ENCODE data around the gene SURF6.
"Not testable (repeated sequence)": the region's sequence is repeated elsewhere in the genome, so short reads cannot be mapped to it uniquely, and the experiment has no call there.

Gene SURF6

DNA sequence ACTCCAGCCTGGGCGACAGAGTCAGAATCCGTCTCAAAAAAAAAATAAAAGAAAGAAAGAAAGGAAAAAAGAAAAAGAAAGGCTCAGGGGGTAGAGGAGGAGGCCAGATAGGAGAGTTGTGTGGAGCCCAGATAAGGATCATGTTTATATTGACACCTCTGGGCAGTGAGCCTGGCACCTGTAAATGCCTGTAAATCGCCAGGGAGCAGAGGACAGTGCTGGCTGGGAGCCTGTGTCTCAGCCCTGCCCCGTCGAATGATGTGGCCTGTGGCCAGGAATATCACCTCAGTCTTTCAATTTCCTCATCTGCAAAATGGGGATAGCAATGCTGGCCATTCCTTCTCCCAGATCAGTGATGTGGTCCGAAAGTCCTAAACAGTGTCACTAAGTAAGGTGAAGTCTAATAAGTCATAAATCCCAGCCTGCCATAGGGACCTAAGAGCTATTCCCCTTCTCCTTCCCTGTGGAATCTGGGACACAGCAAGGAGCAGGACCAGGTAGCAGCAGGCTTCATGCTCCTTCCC is 50.7 kb downstream of the SURF6 start:
- Histone ChIP-seq H3K36me3 (ENCODE audit: control insufficient read depth, low read length) (no peaks in the 10 kb centered on the region), H3F3A (ENCODE audit: control insufficient read depth, insufficient read depth) (no peaks in the 10 kb centered on the region), H3K4me3 (ENCODE audit: low read length) (no peak overlapping the region), H3K79me2 (ENCODE audit: control insufficient read depth, low read length) (no peaks in the 10 kb centered on the region), H3K4me1 (ENCODE audit: control insufficient read depth, low read length) (no peaks in the 10 kb centered on the region), H4K20me1 (ENCODE audit: control insufficient read depth, insufficient read depth, low read depth, low read length) (no peaks in the 10 kb centered on the region), H3K9me2 (replicated peaks; ENCODE audit: control insufficient read depth, low read length) (no peaks in the 10 kb centered on the region), H3K4me2 (ENCODE audit: low read length) (no peak overlapping the region), H3K9me3 (ENCODE audit: control insufficient read depth, insufficient read depth, low read length) (peaks cover 4% of the 10 kb centered on the region; the same call in 1 of the 2 replicates), H3K27ac (ENCODE audit: low read depth, low read length) (no peak overlapping the region), H3K27me3 (ENCODE audit: control insufficient read depth, low read length) (no peaks in the 10 kb centered on the region)
- no peak for TF ChIP-seq EZH2phosphoT487 (IDR thresholded peaks at IDR 0.05; ENCODE audit: borderline replicate concordance, low read length)
- TF ChIP-seq CTCF (IDR thresholded peaks at IDR 0.05; ENCODE audit: low read depth, low read length, poor library complexity, severe bottlenecking), result no peak

DNA sequence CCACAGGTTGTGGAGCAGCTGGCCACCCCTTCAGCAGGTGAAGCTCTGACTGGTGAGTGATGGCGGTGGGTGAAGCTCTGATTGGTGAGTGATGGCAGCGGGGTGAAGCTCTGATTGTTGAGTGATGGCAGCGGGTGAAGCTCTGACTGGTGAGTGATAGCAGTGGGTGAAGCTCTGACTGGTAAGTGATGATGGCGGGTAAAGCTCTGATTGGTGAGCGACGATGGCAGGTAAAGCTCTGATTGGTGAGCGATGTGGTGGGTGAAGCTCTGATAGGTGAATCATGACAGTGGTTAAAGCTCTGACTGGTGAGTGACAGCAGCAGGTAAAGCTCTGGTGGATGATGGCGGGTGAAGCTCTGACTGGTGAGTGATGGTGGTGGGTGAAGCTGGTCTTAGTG is 51.6 kb downstream of the SURF6 start:
- H3K4me3 ChIP-seq (ENCODE audit: low read length), result no peak overlapping the region
- H3K9me3 ChIP-seq (ENCODE audit: control insufficient read depth, insufficient read depth, low read length), result peaks cover 4% of the 10 kb centered on the region; the same call in 1 of the 2 replicates
- H3K4me1 ChIP-seq (ENCODE audit: control insufficient read depth, low read length), result no peaks in the 10 kb centered on the region
- H4K20me1 ChIP-seq (ENCODE audit: control insufficient read depth, insufficient read depth, low read depth, low read length), result no peaks in the 10 kb centered on the region
- no peaks in the 10 kb centered on the region for H3K27me3 ChIP-seq (ENCODE audit: control insufficient read depth, low read length)
- TF ChIP-seq CTCF (IDR thresholded peaks at IDR 0.05; ENCODE audit: low read depth, low read length, poor library complexity, severe bottlenecking) (no peak), EZH2phosphoT487 (IDR thresholded peaks at IDR 0.05; ENCODE audit: borderline replicate concordance, low read length) (no peak)
- H3K9me2 ChIP-seq (replicated peaks; ENCODE audit: control insufficient read depth, low read length), result no peaks in the 10 kb centered on the region
- no peak overlapping the region for H3K4me2 ChIP-seq (ENCODE audit: low read length)
- H3K36me3 ChIP-seq (ENCODE audit: control insufficient read depth, low read length), result no peaks in the 10 kb centered on the region
- no peak overlapping the region for H3K27ac ChIP-seq (ENCODE audit: low read depth, low read length)
- H3K79me2 ChIP-seq (ENCODE audit: control insufficient read depth, low read length), result no peaks in the 10 kb centered on the region
- H3F3A ChIP-seq (ENCODE audit: control insufficient read depth, insufficient read depth), result no peaks in the 10 kb centered on the region

DNA sequence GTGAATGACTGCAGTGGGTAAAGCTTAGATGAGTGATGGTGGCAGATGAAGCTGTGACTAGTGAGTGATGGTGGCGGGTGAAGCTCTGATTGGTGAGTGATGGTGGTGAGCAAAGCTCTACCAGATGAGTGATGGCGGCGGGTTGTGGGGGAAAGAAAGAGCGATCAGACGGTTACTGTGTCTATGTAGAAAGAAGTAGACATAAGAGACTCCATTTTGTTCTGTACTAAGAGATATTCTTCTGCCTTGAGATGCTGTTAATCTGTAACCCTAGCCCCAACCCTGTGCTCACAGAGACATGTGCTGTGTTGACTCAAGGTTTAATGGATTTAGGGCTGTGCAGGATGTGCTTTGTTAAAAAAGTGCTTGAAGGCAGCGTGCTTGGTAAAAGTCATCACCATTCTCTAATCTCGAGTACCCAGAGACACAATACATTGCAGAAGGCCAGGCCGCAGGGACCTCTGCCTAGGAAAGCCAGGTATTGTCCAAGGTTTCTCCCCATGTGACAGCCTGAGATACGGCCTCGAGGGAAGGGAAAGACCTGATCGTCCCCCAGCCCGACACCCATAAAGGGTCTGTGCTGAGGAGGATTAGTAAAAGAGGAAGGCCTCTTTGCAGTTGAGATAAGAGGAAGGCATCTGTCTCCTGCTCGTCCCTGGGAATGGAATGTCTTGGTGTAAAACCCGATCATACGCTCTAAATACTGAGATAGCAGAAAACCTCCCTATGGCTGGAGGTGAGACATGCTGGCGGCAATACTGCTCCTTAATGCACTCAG is 52.5 kb downstream of the SURF6 start:
- H3K4me3 ChIP-seq (ENCODE audit: low read length); H3K9me2 ChIP-seq (replicated peaks; ENCODE audit: control insufficient read depth, low read length); H3F3A ChIP-seq (ENCODE audit: control insufficient read depth, insufficient read depth); H3K36me3 ChIP-seq (ENCODE audit: control insufficient read depth, low read length); H3K9me3 ChIP-seq (ENCODE audit: control insufficient read depth, insufficient read depth, low read length); H3K27me3 ChIP-seq (ENCODE audit: control insufficient read depth, low read length); H3K4me1 ChIP-seq (ENCODE audit: control insufficient read depth, low read length); H4K20me1 ChIP-seq (ENCODE audit: control insufficient read depth, insufficient read depth, low read depth, low read length); H3K4me2 ChIP-seq (ENCODE audit: low read length); H3K27ac ChIP-seq (ENCODE audit: low read depth, low read length); H3K79me2 ChIP-seq (ENCODE audit: control insufficient read depth, low read length): not testable (repeated sequence)

- no peaks in the 10 kb centered on the region for H4K20me1 ChIP-seq (ENCODE audit: control insufficient read depth, insufficient read depth, low read depth, low read length)
- no peaks in the 10 kb centered on the region for H3K27me3 ChIP-seq (ENCODE audit: control insufficient read depth, low read length)
- no peaks in the 10 kb centered on the region for H3K9me2 ChIP-seq (replicated peaks; ENCODE audit: control insufficient read depth, low read length)
- TF ChIP-seq CTCF (IDR thresholded peaks at IDR 0.05; ENCODE audit: low read depth, low read length, poor library complexity, severe bottlenecking) (no peak), EZH2phosphoT487 (IDR thresholded peaks at IDR 0.05; ENCODE audit: borderline replicate concordance, low read length) (no peak)
- no peak overlapping the region for H3K4me3 ChIP-seq (ENCODE audit: low read length)
- no peak overlapping the region for H3K27ac ChIP-seq (ENCODE audit: low read depth, low read length)
- H3K9me3 ChIP-seq (ENCODE audit: control insufficient read depth, insufficient read depth, low read length), result no peaks in the 10 kb centered on the region; the same call in 1 of the 2 replicates
- H3K79me2 ChIP-seq (ENCODE audit: control insufficient read depth, low read length), result no peaks in the 10 kb centered on the region
- no peaks in the 10 kb centered on the region for H3K36me3 ChIP-seq (ENCODE audit: control insufficient read depth, low read length)
- H3K4me2 ChIP-seq (ENCODE audit: low read length), result no peak overlapping the region
- H3K4me1 ChIP-seq (ENCODE audit: control insufficient read depth, low read length), result no peaks in the 10 kb centered on the region
- no peaks in the 10 kb centered on the region for H3F3A ChIP-seq (ENCODE audit: control insufficient read depth, insufficient read depth)
Measured at GRCh38 chr9:133282464-133283238, 53.3 kb downstream of the SURF6 start.
